ENCODE data around the gene GNPTG. TPM values are rescaled to one million over a fixed set of nuclear protein-coding genes. Genes with fewer than 3 reads are reported as not detected.
A peak's percentile ranks its signal among the peaks of the same experiment; 100 is the strongest.

The GNPTG gene
- total RNA-seq (2014; rRNA removed; shearing (Covaris generic)): 16.2 and 21.5 TPM in 2 replicates

DNA sequence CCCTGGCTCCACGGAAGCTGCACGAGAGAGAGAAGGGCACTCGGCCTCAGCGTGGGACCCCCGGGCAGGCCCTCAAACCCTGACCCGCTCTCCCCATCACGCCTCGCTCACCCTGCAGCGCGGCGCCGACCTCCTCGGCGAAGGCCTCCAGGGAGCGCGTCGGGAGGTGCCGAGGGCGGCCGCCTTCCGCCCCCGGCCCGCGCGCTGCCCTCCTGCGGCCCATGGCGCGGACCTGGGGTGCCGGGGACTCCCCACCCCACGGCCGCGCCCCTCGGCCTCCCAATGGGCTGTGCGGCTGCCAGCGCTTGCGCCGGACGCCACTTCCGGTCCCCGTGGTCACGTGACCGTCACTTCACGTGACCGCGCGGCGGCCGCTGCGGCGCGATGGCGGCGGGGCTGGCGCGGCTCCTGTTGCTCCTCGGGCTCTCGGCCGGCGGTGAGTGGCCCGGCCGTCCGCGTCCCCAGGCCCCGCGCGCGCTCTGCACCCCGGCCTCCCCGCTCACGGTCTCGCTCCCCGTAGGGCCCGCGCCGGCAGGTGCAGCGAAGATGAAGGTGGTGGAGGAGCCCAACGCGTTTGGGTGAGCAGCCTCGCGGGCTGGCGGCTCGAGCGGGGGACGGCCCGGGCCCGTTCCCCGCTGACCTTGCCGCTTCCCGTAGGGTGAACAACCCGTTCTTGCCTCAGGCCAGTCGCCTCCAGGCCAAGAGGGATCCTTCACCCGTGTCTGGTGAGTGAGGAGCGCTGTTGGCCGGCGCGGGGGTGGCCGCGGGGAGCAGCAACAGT is at the start of gene GNPTG, which contains the start of gene TSR3:
Gene GNPTG, plus strand, starts transcription at position 350 of the 781 bp plus-strand sequence. Its CDS starts 35 bp downstream, at position 385.
Gene TSR3, minus strand, starts transcription at position 297 of the 781 bp plus-strand sequence. Its CDS starts 74 bp downstream, at position 223.
- Histone ChIP-seq H3K27me3 (ENCODE audit: control insufficient read depth, insufficient read depth, low read length) (no peaks in the 10 kb centered on the region), H3K36me3 (replicated peaks; ENCODE audit: control insufficient read depth, insufficient read depth, low read length) (peaks cover 5% of the 10 kb centered on the region), H3K4me3 (ENCODE audit: insufficient read depth, low read depth, low read length) (peak within 1 kb of the TSS; percentile 87)
- DNase-seq: peak; percentile 98

DNA sequence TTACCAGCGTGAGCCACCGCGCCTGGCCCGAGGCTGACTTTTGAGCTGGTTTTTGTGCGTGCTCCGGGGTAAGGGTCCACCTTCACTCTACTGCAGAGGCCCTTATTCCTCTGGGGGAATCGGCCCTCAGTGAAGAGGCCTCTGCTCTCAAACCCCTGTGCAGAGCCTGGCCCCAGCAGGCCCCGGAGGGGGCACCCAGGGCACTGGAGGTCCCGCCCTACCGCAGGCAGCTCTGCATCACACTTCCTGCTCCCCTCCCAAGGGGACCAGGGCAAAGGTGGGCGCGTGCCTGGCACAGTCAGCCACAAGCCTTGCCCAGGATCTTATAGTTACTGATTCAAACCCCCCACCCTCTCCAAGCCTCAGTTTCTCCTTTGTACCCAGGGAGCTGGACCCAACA is 45.9 kb upstream of the GNPTG start:
- Histone ChIP-seq H3K4me3 (ENCODE audit: insufficient read depth, low read depth, low read length) (no peak overlapping the region), H3K27me3 (ENCODE audit: control insufficient read depth, insufficient read depth, low read length) (no peaks in the 10 kb centered on the region), H3K36me3 (replicated peaks; ENCODE audit: control insufficient read depth, insufficient read depth, low read length) (peaks cover 1% of the 10 kb centered on the region; the same call in 1 of the 2 replicates)
- DNase-seq: peak; percentile 40

DNA sequence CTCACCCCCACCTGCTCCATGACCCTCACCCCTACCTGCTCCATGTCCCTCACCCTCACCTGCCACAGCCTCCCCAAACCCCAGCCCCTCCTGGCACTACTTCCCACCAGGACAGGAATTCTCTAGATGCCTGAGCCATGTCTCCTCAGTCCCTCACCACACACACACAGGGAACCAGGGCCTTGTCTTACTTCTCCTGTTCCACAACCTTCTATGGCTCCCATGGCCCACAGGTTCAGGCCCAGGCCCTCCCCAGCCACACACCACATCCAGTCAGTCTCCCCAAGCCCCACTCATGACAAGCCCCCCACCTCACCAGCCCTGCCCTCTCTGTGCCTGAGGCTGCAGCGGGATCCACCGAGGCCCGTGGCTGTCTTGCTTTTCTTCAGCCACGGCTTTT is 45.4 kb upstream of the GNPTG start:
- H3K36me3 ChIP-seq (replicated peaks; ENCODE audit: control insufficient read depth, insufficient read depth, low read length): peaks cover 1% of the 10 kb centered on the region; the same call in 1 of the 2 replicates
- no peaks in the 10 kb centered on the region for H3K27me3 ChIP-seq (ENCODE audit: control insufficient read depth, insufficient read depth, low read length)
- no peak overlapping the region for H3K4me3 ChIP-seq (ENCODE audit: insufficient read depth, low read depth, low read length)
- DNase-seq: peak; percentile 36

DNA sequence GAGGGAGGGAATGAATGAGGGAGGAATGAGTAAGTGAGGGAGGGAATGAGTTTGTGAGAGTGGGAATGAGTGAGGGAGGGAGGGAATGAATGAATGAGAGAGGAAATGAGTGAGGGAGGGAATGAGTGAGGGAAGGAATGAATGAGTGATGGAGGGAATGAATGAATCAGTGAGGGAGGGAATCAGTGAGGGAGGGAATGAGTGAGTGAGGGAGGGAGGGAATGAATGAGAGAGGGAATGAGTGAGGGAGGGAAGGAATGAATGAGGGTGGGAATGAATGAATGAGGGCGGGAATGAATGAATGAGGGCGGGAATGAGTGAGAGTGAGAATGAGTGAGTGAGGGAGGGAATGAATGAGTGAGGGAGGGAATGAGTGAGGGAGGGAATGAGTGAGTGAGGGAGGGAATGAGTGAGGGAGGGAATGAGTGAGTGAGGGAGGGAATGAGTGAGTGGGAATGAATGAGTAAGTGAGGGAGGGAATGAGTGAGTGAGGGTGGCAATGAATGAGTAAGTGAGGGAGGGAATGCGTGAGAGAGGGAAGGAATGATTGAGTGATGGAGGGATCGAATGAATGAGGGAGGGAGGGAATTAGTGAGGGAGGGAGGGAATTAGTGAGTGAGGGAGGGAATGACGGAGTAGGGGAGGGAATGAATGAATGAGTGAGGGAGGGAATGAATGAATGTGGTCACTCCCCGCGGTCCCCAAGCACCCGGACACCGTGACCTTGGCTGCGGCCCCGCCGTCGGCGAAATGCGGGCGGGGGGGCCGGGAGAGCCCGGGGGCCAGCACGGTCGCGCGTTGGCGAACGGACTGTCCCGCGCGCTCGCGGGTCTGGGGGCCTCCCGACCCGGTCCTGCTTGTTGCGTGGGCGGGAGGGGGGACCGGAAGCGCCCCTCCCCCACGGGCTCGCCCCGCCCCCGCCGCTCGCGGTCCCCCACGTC is 43.4 kb upstream of the GNPTG start:
- Histone ChIP-seq H3K36me3 (replicated peaks; ENCODE audit: control insufficient read depth, insufficient read depth, low read length) (peaks cover 4% of the 10 kb centered on the region), H3K27me3 (ENCODE audit: control insufficient read depth, insufficient read depth, low read length) (no peaks in the 10 kb centered on the region), H3K4me3 (ENCODE audit: insufficient read depth, low read depth, low read length) (peak overlapping the region; percentile 72)
- no peak for DNase-seq

DNA sequence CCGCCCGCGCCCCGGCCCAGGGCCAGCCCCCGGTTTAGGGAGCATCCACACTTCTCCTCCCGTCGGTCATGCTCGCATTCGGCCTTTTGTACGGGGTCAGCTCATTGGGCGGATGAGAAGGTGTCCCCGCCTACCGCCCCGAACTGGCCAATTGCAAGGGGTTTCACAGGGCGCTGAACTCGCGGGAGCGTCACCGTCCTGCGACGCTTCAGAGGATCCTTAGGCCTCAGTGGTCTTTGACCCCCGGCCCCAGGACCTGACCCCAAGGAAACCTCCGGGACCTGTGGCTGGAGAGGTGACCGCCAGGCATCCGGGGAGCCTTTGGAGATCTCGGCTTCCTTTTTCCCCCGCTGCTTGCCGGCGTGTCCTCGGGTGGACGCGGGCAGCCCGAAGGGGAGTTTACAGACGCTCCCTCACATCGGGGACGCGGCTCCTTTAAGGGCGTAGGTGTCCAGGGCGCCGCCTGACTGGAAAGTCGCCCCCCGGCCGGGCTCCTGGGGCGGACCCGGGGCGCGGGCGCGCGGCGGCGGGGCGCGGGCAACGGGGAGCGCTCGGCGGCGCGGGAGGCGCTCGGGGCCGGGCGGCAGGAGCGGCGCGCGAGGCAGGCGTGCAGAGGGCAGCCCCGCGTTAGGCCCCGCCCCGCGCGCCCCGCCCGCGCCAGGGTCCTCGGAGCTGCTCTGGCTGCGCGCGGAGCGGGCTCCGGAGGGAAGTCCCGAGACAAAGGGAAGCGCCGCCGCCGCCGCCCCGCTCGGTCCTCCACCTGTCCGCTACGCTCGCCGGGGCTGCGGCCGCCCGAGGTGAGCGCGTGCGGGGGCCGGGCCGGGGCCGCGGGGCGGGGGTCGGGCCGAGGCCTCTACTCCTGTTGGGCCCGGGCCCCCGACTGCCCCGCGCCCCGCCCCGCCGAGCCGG is 42.5 kb upstream of the GNPTG start, which contains the start of gene UBE2I:
Gene UBE2I, plus strand, starts transcription at position 660 of the 909 bp plus-strand sequence. CDS start 4,395 bp downstream, outside the sequence.
- peak; percentile 99 for DNase-seq
- Histone ChIP-seq H3K27me3 (ENCODE audit: control insufficient read depth, insufficient read depth, low read length) (no peaks in the 10 kb centered on the region), H3K36me3 (replicated peaks; ENCODE audit: control insufficient read depth, insufficient read depth, low read length) (peaks cover 6% of the 10 kb centered on the region), H3K4me3 (ENCODE audit: insufficient read depth, low read depth, low read length) (peak within 1 kb of the TSS; percentile 72)

DNA sequence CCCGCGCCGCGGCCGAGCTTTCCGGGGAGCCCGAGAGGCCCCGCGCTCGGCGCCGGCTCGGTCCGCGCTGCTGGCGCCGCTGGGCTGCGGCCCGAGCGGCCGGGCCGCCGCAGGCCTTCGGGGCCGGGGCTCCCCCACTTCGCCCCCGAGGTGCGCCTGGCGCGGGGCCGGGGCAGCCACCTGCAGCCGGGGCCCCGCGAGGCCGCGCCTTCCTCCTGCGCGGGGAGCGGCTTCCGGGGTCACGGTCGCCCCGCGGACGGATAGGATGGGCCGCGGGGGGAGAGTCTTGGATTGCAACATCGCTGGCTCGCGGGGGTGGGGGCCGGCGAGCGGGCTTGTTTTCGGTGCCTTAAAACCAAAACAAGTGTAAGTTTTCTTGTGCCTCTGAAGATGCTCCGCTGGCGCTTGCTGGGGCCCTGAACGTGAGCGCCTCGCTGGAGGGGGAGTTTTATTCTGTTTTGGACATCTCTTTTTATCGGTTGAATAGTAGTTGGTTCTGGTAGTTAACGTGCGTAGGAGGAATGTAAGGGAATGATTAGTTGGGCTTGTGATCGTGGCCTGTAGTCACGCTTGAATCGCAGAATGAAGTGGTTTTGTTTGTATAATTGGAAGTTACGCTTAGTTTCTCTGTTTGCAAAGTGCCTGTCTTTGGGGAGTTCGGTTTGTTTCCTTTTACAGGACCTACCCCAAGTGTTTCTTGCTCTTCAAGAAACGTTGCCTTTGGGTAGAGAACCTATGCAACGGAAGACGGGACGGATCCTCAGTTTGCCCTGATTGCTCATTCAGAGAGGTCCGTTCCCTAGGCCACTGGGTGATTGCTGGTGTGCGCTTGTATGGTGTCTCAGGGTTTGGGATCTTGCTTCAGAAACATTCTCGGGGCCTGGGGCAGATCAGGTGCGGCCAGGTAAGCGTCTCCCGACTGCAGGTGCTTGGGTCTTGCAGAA is 41.6 kb upstream of the GNPTG start:
- Histone ChIP-seq H3K27me3 (ENCODE audit: control insufficient read depth, insufficient read depth, low read length) (no peaks in the 10 kb centered on the region), H3K4me3 (ENCODE audit: insufficient read depth, low read depth, low read length) (peak overlapping the region; percentile 71), H3K36me3 (replicated peaks; ENCODE audit: control insufficient read depth, insufficient read depth, low read length) (peaks cover 14% of the 10 kb centered on the region)
- DNase-seq: no peak

DNA sequence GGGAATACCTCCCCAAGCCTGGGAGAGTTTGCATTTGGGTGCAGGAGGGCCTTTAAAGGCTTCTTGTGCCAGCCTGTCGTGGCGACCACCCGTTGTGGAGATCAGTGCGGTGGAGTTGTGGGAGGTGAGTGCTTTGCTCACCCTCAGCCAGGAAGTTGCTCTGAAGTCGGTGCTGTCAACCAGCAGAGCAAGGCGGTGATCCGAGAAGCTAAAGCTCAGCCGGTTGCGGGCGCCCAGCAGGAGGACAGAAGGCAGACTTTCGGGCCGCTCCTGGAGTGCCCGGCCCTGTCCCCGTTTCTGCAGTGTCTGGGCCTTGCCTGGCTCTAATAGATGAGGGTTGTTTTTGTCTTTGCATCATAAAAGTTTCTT is 40.9 kb upstream of the GNPTG start:
- H3K27me3 ChIP-seq (ENCODE audit: control insufficient read depth, insufficient read depth, low read length): no peaks in the 10 kb centered on the region
- H3K4me3 ChIP-seq (ENCODE audit: insufficient read depth, low read depth, low read length): peak overlapping the region; percentile 71
- peaks cover 16% of the 10 kb centered on the region for H3K36me3 ChIP-seq (replicated peaks; ENCODE audit: control insufficient read depth, insufficient read depth, low read length)
- peak; percentile 73 for DNase-seq

DNA sequence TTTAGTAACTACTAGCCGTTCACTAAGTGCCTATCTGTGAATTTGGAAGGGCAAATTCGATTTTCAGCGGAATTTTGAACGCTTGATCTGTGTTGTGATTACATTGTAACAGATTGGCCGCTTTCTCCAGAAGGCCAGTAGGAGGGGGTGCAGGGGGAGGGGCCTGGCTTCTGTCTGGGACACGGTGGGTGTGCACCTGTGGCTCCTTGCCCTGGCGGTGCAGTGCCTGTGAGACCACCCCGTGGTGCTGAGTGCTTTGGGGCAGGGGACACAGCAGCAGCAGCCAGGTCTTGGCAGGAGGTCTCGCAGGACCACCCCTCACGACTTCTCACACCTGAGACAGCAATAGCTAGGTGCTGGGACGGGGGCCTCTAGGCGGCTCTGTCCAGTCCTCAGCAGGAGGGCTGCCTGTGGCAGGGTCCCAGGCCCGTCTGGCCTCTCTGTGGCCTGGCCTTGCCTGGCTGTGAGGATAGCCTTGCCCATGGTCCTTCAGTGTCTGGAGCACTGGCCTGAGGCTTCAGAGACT is 40.5 kb upstream of the GNPTG start:
- DNase-seq: peak; percentile 82
- Histone ChIP-seq H3K4me3 (ENCODE audit: insufficient read depth, low read depth, low read length) (peak overlapping the region; percentile 71), H3K36me3 (replicated peaks; ENCODE audit: control insufficient read depth, insufficient read depth, low read length) (peaks cover 20% of the 10 kb centered on the region), H3K27me3 (ENCODE audit: control insufficient read depth, insufficient read depth, low read length) (no peaks in the 10 kb centered on the region)

DNA sequence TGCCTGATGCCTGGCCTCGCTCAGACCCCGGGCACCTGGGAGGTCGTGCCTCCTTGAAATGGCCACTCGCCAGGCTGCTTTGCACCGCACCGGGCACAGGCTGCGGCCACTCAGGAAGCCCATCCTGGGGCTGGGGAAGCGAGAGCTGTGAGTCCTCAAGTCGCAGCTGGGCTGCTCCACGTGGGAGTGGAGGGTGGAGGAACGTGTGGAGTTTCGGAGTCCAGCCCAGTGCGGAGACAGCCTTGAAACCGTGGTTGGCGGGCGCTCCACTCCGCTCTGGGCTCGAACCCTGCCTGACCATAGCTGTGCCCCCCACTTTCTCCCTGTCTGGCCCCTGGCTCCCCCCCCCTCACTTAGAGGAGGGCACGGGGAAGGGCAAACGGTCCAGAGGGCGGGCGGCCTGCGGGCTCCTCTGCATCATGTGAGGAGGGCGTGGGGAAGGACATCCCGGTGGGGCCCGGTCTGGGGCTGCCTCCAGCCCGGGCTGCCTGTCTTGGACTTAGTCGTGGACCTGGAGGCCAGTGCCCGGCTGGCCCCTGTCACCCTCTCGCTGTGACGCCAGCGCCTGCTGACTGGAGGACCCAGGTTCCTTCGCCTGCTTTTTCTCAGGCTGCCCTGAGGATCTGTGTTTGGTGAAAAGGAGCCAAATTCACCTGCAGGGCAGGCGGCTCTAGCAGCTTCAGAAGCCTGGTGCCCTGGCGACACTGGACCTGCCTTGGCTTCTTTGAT is 39.8 kb upstream of the GNPTG start:
- Histone ChIP-seq H3K36me3 (replicated peaks; ENCODE audit: control insufficient read depth, insufficient read depth, low read length) (peaks cover 25% of the 10 kb centered on the region), H3K4me3 (ENCODE audit: insufficient read depth, low read depth, low read length) (no peak overlapping the region), H3K27me3 (ENCODE audit: control insufficient read depth, insufficient read depth, low read length) (no peaks in the 10 kb centered on the region)
- DNase-seq: peak; percentile 58

DNA sequence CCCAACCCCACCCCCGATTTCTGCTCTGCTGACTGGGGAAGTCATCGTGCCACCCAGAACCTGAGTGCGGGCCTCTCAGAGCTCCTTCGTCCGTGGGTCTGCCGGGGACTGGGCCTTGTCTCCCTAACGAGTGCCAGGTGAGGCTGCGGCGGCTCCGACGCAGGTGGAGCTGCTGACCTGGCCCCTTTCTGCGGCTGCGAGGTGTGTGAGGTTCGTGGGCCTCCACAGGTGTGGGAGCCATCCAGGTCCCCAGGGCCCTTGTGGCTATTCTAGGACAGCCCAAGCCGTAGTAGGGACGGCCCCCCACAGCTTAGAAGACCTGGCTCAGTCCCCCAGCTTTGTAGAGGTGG is 39.3 kb upstream of the GNPTG start:
- H3K4me3 ChIP-seq (ENCODE audit: insufficient read depth, low read depth, low read length): no peak overlapping the region
- H3K27me3 ChIP-seq (ENCODE audit: control insufficient read depth, insufficient read depth, low read length): no peaks in the 10 kb centered on the region
- peaks cover 29% of the 10 kb centered on the region for H3K36me3 ChIP-seq (replicated peaks; ENCODE audit: control insufficient read depth, insufficient read depth, low read length)
- peak; percentile 53 for DNase-seq

DNA sequence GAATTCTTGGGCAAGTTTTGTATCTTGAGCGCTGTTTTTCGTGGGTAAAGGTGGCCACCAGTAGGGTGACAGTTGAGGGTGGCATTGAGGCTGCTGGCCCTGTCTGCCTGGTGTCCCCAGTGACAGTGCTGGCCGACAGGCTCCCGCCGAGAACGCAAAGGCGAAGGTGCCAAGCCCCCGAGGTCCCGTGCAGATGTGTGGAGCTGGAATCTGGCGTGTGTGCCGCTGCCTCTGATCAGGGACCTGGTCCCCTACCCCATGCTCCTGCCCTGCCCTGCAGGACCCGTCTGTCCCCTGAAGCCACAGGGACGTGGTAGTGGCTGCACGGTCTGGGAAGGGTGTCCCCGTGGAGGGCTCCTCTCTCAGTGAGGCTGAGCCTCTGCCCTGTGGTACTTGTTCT is 38.8 kb upstream of the GNPTG start:
- no peaks in the 10 kb centered on the region for H3K27me3 ChIP-seq (ENCODE audit: control insufficient read depth, insufficient read depth, low read length)

DNA sequence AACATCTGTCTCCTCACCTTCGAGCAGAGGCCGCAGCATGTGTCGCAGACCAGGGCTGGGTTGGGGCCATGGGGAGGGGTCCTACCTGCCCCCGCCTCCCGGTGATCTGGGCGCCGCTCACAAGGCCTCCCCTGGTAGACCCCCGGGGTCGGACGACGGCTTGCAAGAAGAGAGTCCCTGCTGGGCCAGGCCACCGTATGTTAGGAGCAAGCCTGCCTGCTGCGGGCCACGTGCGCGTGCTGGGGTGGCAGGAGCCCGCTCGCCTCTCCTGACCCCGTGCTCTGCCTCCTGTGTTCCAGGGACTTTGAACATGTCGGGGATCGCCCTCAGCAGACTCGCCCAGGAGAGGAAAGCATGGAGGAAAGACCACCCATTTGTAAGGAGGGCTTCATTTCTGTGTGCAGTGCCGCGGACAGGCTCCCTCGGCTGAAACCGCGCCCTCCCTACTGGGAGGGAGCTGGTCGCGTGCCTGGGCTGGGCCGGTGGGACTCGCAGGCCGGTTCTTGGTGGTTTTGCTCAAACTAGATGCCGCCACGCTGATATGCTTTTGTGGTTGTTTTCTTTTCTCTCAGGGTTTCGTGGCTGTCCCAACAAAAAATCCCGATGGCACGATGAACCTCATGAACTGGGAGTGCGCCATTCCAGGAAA is 37.9 kb upstream of the GNPTG start:
- peaks cover 39% of the 10 kb centered on the region for H3K36me3 ChIP-seq (replicated peaks; ENCODE audit: control insufficient read depth, insufficient read depth, low read length)
- no peaks in the 10 kb centered on the region for H3K27me3 ChIP-seq (ENCODE audit: control insufficient read depth, insufficient read depth, low read length)
- H3K4me3 ChIP-seq (ENCODE audit: insufficient read depth, low read depth, low read length): no peak overlapping the region
- peak; percentile 59 for DNase-seq

More for the DNA sequence above, 38.8 kb upstream of the GNPTG start:
- Histone ChIP-seq H3K4me3 (ENCODE audit: insufficient read depth, low read depth, low read length) (no peak overlapping the region), H3K36me3 (replicated peaks; ENCODE audit: control insufficient read depth, insufficient read depth, low read length) (peaks cover 32% of the 10 kb centered on the region)
- peak; percentile 45 for DNase-seq

Data from H7 (cell line).